ENCODE results near the gene ANKRD63.

GRCh38 chr15:40265355-40265754, 17.5 kb downstream of the ANKRD63 start:
- TF ChIP-seq CTCF (IDR thresholded peaks at IDR 0.05) (no peak), POLR2AphosphoS5 (IDR thresholded peaks at IDR 0.05; ENCODE audit: low read depth, low read length) (no peak), SIN3A (IDR thresholded peaks at IDR 0.05; ENCODE audit: borderline replicate concordance, insufficient read depth, low read depth, low read length) (no peak), TCF7L2 (IDR thresholded peaks at IDR 0.05; ENCODE audit: low read depth, low read length) (no peak)
